Measurements from ENCODE around the gene GABRG3.

The GABRG3 gene

GRCh38 chr15:27219636-27220035, 248.7 kb downstream of the GABRG3 start:
- Histone ChIP-seq H3K9ac (ENCODE audit: low read length in 5 of 5) (no peak overlapping the region), H3K27ac (ENCODE audit: low read depth, low read length) (no peak overlapping the region), H3K4me3 (ENCODE audit: low read depth in 1 of 5, low read length in 5 of 5) (no peak overlapping the region), H3K27me3 (ENCODE audit: control insufficient read depth in 5 of 5, insufficient read depth in 4 of 5, low read length in 5 of 5) (peaks cover 0 to 3% (median 0%) of the 10 kb centered on the region in 5 donors), H3K36me3 (ENCODE audit: control insufficient read depth in 5 of 5, insufficient read depth in 5 of 5, low read length in 5 of 5) (no peaks in the 10 kb centered on the region), H3K4me1 (ENCODE audit: control insufficient read depth in 5 of 5, insufficient read depth in 5 of 5, low read length in 5 of 5) (no peaks in the 10 kb centered on the region), H3K9me3 (ENCODE audit: control insufficient read depth in 5 of 5, low read length in 5 of 5) (peaks cover 0 to 15% (median 0%) of the 10 kb centered on the region in 5 donors)

GRCh38 chr15:27220199-27220598, 249.2 kb downstream of the GABRG3 start:
- H3K27me3 ChIP-seq (ENCODE audit: control insufficient read depth in 5 of 5, insufficient read depth in 4 of 5, low read length in 5 of 5): peaks cover 0 to 3% (median 0%) of the 10 kb centered on the region in 5 donors
- H3K9ac ChIP-seq (ENCODE audit: low read length in 5 of 5): no peak overlapping the region
- H3K36me3 ChIP-seq (ENCODE audit: control insufficient read depth in 5 of 5, insufficient read depth in 5 of 5, low read length in 5 of 5): no peaks in the 10 kb centered on the region
- H3K4me3 ChIP-seq (ENCODE audit: low read depth in 1 of 5, low read length in 5 of 5): no peak overlapping the region
- H3K4me1 ChIP-seq (ENCODE audit: control insufficient read depth in 5 of 5, insufficient read depth in 5 of 5, low read length in 5 of 5): no peaks in the 10 kb centered on the region
- no peak overlapping the region for H3K27ac ChIP-seq (ENCODE audit: low read depth, low read length)
- peaks cover 0 to 15% (median 0%) of the 10 kb centered on the region in 5 donors for H3K9me3 ChIP-seq (ENCODE audit: control insufficient read depth in 5 of 5, low read length in 5 of 5)

- Histone ChIP-seq H3K27me3 (ENCODE audit: control insufficient read depth in 5 of 5, insufficient read depth in 4 of 5, low read length in 5 of 5) (peaks cover 0 to 3% (median 0%) of the 10 kb centered on the region in 5 donors), H3K4me3 (ENCODE audit: low read depth in 1 of 5, low read length in 5 of 5) (no peak overlapping the region), H3K9ac (ENCODE audit: low read length in 5 of 5) (no peak overlapping the region), H3K4me1 (ENCODE audit: control insufficient read depth in 5 of 5, insufficient read depth in 5 of 5, low read length in 5 of 5) (no peaks in the 10 kb centered on the region), H3K27ac (ENCODE audit: low read depth, low read length) (no peak overlapping the region), H3K9me3 (ENCODE audit: control insufficient read depth in 5 of 5, low read length in 5 of 5) (peaks cover 0 to 13% (median 3%) of the 10 kb centered on the region in 5 donors), H3K36me3 (ENCODE audit: control insufficient read depth in 5 of 5, insufficient read depth in 5 of 5, low read length in 5 of 5) (no peaks in the 10 kb centered on the region)
These were observed 251.5 kb downstream of the GABRG3 start for GRCh38 chr15:27222479-27222878.

- Histone ChIP-seq H3K9me3 (ENCODE audit: control insufficient read depth in 5 of 5, low read length in 5 of 5) (peaks cover 0 to 12% (median 5%) of the 10 kb centered on the region in 5 donors), H3K36me3 (ENCODE audit: control insufficient read depth in 5 of 5, insufficient read depth in 5 of 5, low read length in 5 of 5) (no peaks in the 10 kb centered on the region), H3K27ac (ENCODE audit: low read depth, low read length) (no peak overlapping the region), H3K4me1 (ENCODE audit: control insufficient read depth in 5 of 5, insufficient read depth in 5 of 5, low read length in 5 of 5) (no peaks in the 10 kb centered on the region), H3K4me3 (ENCODE audit: low read depth in 1 of 5, low read length in 5 of 5) (no peak overlapping the region), H3K27me3 (ENCODE audit: control insufficient read depth in 5 of 5, insufficient read depth in 4 of 5, low read length in 5 of 5) (peaks cover 0 to 3% (median 0%) of the 10 kb centered on the region in 5 donors), H3K9ac (ENCODE audit: low read length in 5 of 5) (no peak overlapping the region)
These were observed 252.2 kb downstream of the GABRG3 start for GRCh38 chr15:27223179-27223578.

- Histone ChIP-seq H3K4me1 (ENCODE audit: control insufficient read depth in 5 of 5, insufficient read depth in 5 of 5, low read length in 5 of 5) (no peaks in the 10 kb centered on the region), H3K9me3 (ENCODE audit: control insufficient read depth in 5 of 5, low read length in 5 of 5) (peaks cover 0 to 7% (median 0%) of the 10 kb centered on the region in 5 donors), H3K9ac (ENCODE audit: low read length in 5 of 5) (no peak overlapping the region), H3K27ac (ENCODE audit: low read depth, low read length) (no peak overlapping the region), H3K36me3 (ENCODE audit: control insufficient read depth in 5 of 5, insufficient read depth in 5 of 5, low read length in 5 of 5) (no peaks in the 10 kb centered on the region), H3K27me3 (ENCODE audit: control insufficient read depth in 5 of 5, insufficient read depth in 4 of 5, low read length in 5 of 5) (no peaks in the 10 kb centered on the region), H3K4me3 (ENCODE audit: low read depth in 1 of 5, low read length in 5 of 5) (no peak overlapping the region)
These were observed 260.8 kb downstream of the GABRG3 start for GRCh38 chr15:27231811-27232210.

- peaks cover 0 to 7% (median 0%) of the 10 kb centered on the region in 5 donors for H3K9me3 ChIP-seq (ENCODE audit: control insufficient read depth in 5 of 5, low read length in 5 of 5)
- no peaks in the 10 kb centered on the region for H3K36me3 ChIP-seq (ENCODE audit: control insufficient read depth in 5 of 5, insufficient read depth in 5 of 5, low read length in 5 of 5)
- H3K27me3 ChIP-seq (ENCODE audit: control insufficient read depth in 5 of 5, insufficient read depth in 4 of 5, low read length in 5 of 5): no peaks in the 10 kb centered on the region
- no peak overlapping the region for H3K27ac ChIP-seq (ENCODE audit: low read depth, low read length)
- H3K9ac ChIP-seq (ENCODE audit: low read length in 5 of 5): no peak overlapping the region
- no peak overlapping the region for H3K4me3 ChIP-seq (ENCODE audit: low read depth in 1 of 5, low read length in 5 of 5)
- no peaks in the 10 kb centered on the region for H3K4me1 ChIP-seq (ENCODE audit: control insufficient read depth in 5 of 5, insufficient read depth in 5 of 5, low read length in 5 of 5)
These were observed 261.9 kb downstream of the GABRG3 start for GRCh38 chr15:27232876-27233275.

GRCh38 chr15:27234593-27234992, 263.6 kb downstream of the GABRG3 start:
- Histone ChIP-seq H3K4me3 (ENCODE audit: low read depth in 1 of 5, low read length in 5 of 5) (no peak overlapping the region), H3K27ac (ENCODE audit: low read depth, low read length) (no peak overlapping the region), H3K36me3 (ENCODE audit: control insufficient read depth in 5 of 5, insufficient read depth in 5 of 5, low read length in 5 of 5) (no peaks in the 10 kb centered on the region), H3K9ac (ENCODE audit: low read length in 5 of 5) (no peak overlapping the region), H3K9me3 (ENCODE audit: control insufficient read depth in 5 of 5, low read length in 5 of 5) (no peaks in the 10 kb centered on the region), H3K27me3 (ENCODE audit: control insufficient read depth in 5 of 5, insufficient read depth in 4 of 5, low read length in 5 of 5) (no peaks in the 10 kb centered on the region), H3K4me1 (ENCODE audit: control insufficient read depth in 5 of 5, insufficient read depth in 5 of 5, low read length in 5 of 5) (no peaks in the 10 kb centered on the region)

- H3K27me3 ChIP-seq (ENCODE audit: control insufficient read depth in 5 of 5, insufficient read depth in 4 of 5, low read length in 5 of 5): no peaks in the 10 kb centered on the region
- H3K36me3 ChIP-seq (ENCODE audit: control insufficient read depth in 5 of 5, insufficient read depth in 5 of 5, low read length in 5 of 5): no peaks in the 10 kb centered on the region
- no peak overlapping the region for H3K4me3 ChIP-seq (ENCODE audit: low read depth in 1 of 5, low read length in 5 of 5)
- H3K9ac ChIP-seq (ENCODE audit: low read length in 5 of 5): no peak overlapping the region
- H3K9me3 ChIP-seq (ENCODE audit: control insufficient read depth in 5 of 5, low read length in 5 of 5): no peaks in the 10 kb centered on the region
- H3K4me1 ChIP-seq (ENCODE audit: control insufficient read depth in 5 of 5, insufficient read depth in 5 of 5, low read length in 5 of 5): no peaks in the 10 kb centered on the region
- H3K27ac ChIP-seq (ENCODE audit: low read depth, low read length): no peak overlapping the region
These were observed 264.2 kb downstream of the GABRG3 start for GRCh38 chr15:27235161-27235560.

GRCh38 chr15:27235681-27236080, 264.7 kb downstream of the GABRG3 start:
- H3K9me3 ChIP-seq (ENCODE audit: control insufficient read depth in 5 of 5, low read length in 5 of 5): no peaks in the 10 kb centered on the region
- H3K4me3 ChIP-seq (ENCODE audit: low read depth in 1 of 5, low read length in 5 of 5): no peak overlapping the region
- H3K27me3 ChIP-seq (ENCODE audit: control insufficient read depth in 5 of 5, insufficient read depth in 4 of 5, low read length in 5 of 5): no peaks in the 10 kb centered on the region
- H3K27ac ChIP-seq (ENCODE audit: low read depth, low read length): no peak overlapping the region
- H3K36me3 ChIP-seq (ENCODE audit: control insufficient read depth in 5 of 5, insufficient read depth in 5 of 5, low read length in 5 of 5): no peaks in the 10 kb centered on the region
- no peak overlapping the region for H3K9ac ChIP-seq (ENCODE audit: low read length in 5 of 5)
- H3K4me1 ChIP-seq (ENCODE audit: control insufficient read depth in 5 of 5, insufficient read depth in 5 of 5, low read length in 5 of 5): no peaks in the 10 kb centered on the region

GRCh38 chr15:27237319-27237939, 266.4 kb downstream of the GABRG3 start:
- H3K4me1 ChIP-seq (ENCODE audit: control insufficient read depth in 5 of 5, insufficient read depth in 5 of 5, low read length in 5 of 5): no peaks in the 10 kb centered on the region
- no peak overlapping the region for H3K27ac ChIP-seq (ENCODE audit: low read depth, low read length)
- no peaks in the 10 kb centered on the region for H3K9me3 ChIP-seq (ENCODE audit: control insufficient read depth in 5 of 5, low read length in 5 of 5)
- H3K27me3 ChIP-seq (ENCODE audit: control insufficient read depth in 5 of 5, insufficient read depth in 4 of 5, low read length in 5 of 5): no peaks in the 10 kb centered on the region
- H3K4me3 ChIP-seq (ENCODE audit: low read depth in 1 of 5, low read length in 5 of 5): no peak overlapping the region
- no peaks in the 10 kb centered on the region for H3K36me3 ChIP-seq (ENCODE audit: control insufficient read depth in 5 of 5, insufficient read depth in 5 of 5, low read length in 5 of 5)
- H3K9ac ChIP-seq (ENCODE audit: low read length in 5 of 5): no peak overlapping the region

All from subcutaneous abdominal adipose tissue (tissue), 5 donors.